ENCODE measurements around the gene CLHC1. TPM values are rescaled to one million over a fixed set of nuclear protein-coding genes. Genes with fewer than 3 reads are reported as not detected.

The CLHC1 gene
- total RNA-seq, 2 donors from 2014 or later = 4.6 to 9.5 TPM

DNA sequence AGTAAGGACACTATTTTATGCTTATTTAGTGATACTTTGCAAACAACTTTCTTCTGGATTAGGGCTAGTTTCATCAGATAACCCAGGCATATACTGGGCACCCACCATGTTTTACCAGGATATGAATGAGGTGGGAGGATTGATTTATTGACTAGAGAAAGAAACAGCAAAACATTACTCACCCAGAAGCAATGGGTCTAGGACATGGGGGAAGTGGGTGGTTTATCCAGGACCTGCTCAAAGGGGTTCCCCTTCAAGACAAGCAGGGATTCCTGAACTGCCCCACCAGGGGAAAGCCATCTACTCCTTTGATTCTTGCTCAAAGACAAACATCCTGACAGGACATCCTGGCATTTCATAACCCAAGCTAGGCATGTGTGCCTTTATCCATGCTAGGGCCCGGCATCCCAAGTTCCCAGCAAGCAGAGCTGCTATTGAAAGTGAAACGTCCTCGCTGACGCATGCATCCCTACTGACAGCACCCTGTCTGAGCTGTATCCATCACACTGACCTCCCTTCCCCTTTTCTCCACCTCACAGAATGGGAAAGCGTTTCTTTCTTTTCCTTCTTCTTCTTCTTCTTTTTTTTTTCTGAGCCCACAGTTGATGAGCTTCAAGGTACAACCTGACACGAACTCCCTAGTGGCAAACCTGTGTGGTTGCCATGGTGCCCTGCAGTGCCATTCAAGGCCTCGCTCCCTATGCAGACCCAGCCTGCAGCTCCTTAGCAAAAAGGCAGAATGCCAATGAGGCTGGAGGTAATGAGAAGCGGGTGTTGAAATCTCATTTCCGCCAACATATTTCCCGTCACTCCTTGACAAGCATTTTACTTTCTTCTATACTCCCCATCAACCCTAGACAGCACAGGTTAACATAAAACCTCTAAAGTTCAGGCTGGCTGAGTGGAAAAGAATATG, 70.5 kb downstream of the CLHC1 start:
- TF ChIP-seq, protein P1, sequence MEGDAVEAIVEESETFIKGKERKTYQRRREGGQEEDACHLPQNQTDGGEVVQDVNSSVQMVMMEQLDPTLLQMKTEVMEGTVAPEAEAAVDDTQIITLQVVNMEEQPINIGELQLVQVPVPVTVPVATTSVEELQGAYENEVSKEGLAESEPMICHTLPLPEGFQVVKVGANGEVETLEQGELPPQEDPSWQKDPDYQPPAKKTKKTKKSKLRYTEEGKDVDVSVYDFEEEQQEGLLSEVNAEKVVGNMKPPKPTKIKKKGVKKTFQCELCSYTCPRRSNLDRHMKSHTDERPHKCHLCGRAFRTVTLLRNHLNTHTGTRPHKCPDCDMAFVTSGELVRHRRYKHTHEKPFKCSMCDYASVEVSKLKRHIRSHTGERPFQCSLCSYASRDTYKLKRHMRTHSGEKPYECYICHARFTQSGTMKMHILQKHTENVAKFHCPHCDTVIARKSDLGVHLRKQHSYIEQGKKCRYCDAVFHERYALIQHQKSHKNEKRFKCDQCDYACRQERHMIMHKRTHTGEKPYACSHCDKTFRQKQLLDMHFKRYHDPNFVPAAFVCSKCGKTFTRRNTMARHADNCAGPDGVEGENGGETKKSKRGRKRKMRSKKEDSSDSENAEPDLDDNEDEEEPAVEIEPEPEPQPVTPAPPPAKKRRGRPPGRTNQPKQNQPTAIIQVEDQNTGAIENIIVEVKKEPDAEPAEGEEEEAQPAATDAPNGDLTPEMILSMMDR (IDR thresholded peaks at IDR 0.05) = no peak
- no peaks in the 10 kb centered on the region for H3K9me3 ChIP-seq
- no peak for DNase-seq (ENCODE audit: low spot score)
- no peak overlapping the region for H3K4me3 ChIP-seq
- H3K27me3 ChIP-seq = no peaks in the 10 kb centered on the region
- H3K36me3 ChIP-seq = no peaks in the 10 kb centered on the region
- H3K27ac ChIP-seq = no peak overlapping the region
- peaks cover 0 to 57% of the 10 kb centered on the region in 2 donors for H3K4me1 ChIP-seq

DNA sequence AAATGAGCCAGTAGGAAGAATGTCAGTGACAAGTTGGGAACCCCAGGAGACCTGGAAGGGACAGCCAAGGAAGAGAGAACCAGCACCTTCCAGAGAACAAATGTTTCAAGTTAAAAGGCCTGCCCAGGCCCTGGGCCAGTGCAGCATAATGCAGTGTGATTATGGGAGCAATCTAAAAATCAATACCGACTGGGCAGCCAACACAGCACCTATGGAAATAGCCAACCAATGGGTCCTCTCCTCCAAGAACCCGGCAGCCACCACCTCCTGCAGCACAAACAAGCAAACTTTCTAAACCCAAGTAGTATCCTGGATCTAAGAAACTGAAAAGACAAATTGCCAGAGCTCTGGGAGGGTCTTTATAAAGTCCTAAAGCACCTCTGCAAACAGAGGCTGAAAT, 71.7 kb downstream of the CLHC1 start:
- no peaks in the 10 kb centered on the region for H3K36me3 ChIP-seq
- H3K27ac ChIP-seq = no peak overlapping the region
- no peak for DNase-seq (ENCODE audit: low spot score)
- no peaks in the 10 kb centered on the region for H3K9me3 ChIP-seq
- TF ChIP-seq, protein P1 (IDR thresholded peaks at IDR 0.05) = no peak
- H3K4me3 ChIP-seq = no peak overlapping the region
- H3K27me3 ChIP-seq = no peaks in the 10 kb centered on the region
- H3K4me1 ChIP-seq = peaks cover 0 to 59% of the 10 kb centered on the region in 2 donors

DNA sequence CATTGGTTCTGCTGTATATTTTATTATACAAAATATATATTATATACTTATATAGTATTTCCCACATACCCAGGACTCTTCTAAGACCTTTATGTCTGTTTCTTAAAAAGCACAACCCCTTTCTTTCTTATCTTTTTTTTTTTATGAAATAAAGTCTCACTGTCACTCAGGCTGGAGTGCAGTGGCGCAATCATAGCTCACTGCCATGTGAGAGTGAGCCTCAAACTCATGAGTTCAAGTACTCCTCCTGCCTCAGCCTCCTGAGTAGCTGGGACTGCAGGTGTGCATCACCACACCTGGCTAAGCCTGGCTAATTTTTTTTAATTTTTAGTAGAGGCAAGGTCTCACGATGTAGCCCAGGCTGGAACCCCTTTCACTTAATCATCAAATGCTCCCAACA, 72.3 kb downstream of the CLHC1 start:
- TF ChIP-seq, protein P1 (IDR thresholded peaks at IDR 0.05) = no peak
- Histone ChIP-seq H3K4me3 (no peak overlapping the region), H3K4me1 (peaks cover 0 to 60% of the 10 kb centered on the region in 2 donors), H3K27ac (peak overlapping the region in 1 of 2 donors; percentile 43), H3K27me3 (no peaks in the 10 kb centered on the region), H3K9me3 (no peaks in the 10 kb centered on the region), H3K36me3 (no peaks in the 10 kb centered on the region)
- DNase-seq (ENCODE audit: low spot score) = no peak

DNA sequence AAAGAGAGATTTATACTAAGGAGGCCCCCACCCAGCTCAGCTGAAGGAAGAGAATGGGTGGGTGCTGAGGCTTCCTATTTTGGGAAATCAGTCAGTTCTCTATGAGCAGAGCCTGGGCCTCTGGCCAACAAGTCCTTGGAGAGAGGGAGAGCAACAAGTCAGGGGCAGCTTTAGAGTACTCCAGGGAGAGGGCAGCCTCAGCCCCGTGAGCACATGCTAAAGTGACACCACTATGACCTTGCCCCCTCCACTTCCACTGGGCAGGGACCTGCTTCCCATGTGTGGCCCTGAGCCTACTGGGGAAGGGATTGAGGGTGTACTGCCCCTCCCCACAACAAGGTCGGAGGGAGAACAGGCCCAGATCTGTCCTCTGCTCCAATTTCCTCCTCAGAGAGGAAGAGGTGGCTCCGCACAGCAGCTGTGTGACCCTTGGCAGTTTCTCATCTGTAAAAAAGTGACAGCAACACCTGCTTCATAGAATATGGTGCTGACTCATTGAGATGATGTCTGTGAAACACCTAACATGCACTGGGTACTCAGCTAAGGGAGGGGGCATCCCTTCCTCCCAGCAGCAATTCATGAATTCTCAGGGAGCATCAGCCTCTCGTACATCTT, 72.9 kb downstream of the CLHC1 start:
- H3K9me3 ChIP-seq = no peaks in the 10 kb centered on the region
- H3K27ac ChIP-seq = peak overlapping the region; percentile 43 to 63
- TF ChIP-seq, protein P1 (IDR thresholded peaks at IDR 0.05) = no peak
- no peak overlapping the region for H3K4me3 ChIP-seq
- H3K27me3 ChIP-seq = no peaks in the 10 kb centered on the region
- no peak for DNase-seq (ENCODE audit: low spot score)
- no peaks in the 10 kb centered on the region for H3K36me3 ChIP-seq
- peaks cover 0 to 61% of the 10 kb centered on the region in 2 donors for H3K4me1 ChIP-seq

DNA sequence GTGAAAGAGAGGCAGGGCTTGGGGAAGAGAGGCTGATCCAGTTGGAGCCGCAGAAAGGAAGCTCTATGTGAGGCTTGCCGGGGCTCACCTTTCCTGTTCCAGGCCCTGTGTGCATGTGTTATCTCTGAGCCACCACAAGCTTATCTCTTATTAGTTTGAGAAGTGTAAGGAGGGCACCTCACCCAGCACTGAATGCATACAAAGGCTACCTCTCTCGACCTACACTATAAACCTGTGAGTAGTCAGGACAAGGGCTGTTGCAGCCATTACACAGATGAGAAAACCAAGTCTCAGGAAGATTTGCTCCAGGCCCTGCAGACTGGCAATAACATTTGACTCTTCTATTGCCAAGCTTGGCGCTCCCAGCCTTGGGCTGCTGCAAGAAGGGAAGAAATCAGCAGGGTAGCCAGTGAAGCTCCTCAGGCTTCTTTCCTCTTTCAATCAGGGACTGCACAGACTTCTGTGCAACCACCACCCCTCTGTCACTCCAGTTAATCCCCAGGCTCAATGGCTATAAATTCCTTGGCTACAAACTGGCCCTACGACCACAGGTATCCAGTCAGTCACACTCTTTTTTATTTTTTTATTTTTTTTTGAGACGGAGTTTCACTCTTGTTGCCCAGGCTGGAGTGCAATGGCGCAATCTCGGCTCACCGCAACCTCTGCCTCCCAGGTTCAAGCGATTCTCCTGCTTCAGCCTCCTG, 73.8 kb downstream of the CLHC1 start:
- H3K9me3 ChIP-seq = no peaks in the 10 kb centered on the region
- TF ChIP-seq, protein P1 (IDR thresholded peaks at IDR 0.05) = no peak
- H3K36me3 ChIP-seq = no peaks in the 10 kb centered on the region
- H3K4me3 ChIP-seq = no peak overlapping the region
- no peak for DNase-seq (ENCODE audit: low spot score)
- peaks cover 0 to 55% of the 10 kb centered on the region in 2 donors for H3K4me1 ChIP-seq
- no peaks in the 10 kb centered on the region for H3K27me3 ChIP-seq
- H3K27ac ChIP-seq = peak overlapping the region; percentile 43 to 63

Measured in right atrium auricular region (tissue), 2 donors.